ENCODE measurements around the gene CLPTM1L. TPM values are rescaled to one million over a fixed set of nuclear protein-coding genes. Genes with fewer than 3 reads are reported as not detected.

The CLPTM1L gene
- total RNA-seq, 2 experiments from 2014 or later: 80.9 to 82.7 TPM

DNA sequence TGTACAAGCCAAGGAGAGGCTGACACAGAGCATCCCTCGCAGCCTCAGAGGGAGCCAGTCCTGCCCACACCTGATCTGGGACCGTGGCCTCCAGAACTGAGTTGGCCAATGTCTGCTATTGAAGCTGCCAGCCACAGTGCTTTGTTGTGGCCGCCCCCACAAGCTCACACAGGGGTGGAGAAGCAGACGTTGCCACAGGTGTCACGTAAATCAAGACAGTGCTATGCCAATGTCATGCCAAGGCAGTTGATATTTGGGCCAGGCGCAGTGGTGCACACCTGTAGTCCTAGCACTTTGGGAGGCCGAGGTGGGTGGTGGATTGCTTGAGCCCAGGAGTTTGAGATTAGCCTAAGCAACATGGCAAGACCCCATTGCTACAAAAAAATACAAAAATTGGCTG is 32.7 kb downstream of the CLPTM1L start:
- peak overlapping the region; percentile 28 for H3K4me3 Mint-ChIP-seq
- no peak for ATAC-seq (ENCODE audit: low read depth)

DNA sequence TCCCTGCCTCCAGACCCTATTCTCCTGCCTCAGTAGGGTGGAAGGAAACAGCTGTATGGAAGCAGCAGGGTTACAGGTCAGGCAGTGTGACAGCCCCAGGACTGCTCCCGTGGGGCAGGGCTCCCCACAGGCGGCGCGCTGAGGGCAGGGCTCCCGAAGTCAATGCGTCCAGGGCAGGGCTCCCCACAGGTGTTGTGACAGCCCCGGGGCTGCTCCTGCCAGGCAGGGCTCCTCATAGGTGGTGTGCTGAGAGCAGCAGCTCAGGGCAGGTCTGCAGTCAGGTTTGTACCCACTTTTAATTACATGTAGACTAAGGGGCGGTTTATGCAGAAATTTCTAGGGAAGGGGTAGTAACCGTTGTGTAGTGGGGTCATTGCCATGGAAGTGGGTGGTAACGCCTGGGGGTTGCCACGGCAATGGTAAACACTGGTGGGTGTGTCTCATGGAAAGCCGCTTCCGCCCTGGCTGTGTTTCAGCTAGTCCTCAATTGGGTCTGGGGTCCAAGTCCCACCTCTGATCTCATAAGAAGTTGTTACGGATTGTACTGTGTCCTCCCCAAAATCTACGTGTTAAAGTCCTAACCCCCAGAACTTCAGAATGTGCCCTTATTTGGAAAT is 33.4 kb downstream of the CLPTM1L start:
- H3K4me1 Mint-ChIP-seq: peaks cover 48% of the 10 kb centered on the region
- peaks cover 11% of the 10 kb centered on the region for H3K9me3 Mint-ChIP-seq
- H3K4me3 Mint-ChIP-seq: no peak overlapping the region
- DNase-seq (no peak), ATAC-seq (ENCODE audit: low read depth) (no peak)
- peaks cover 5% of the 10 kb centered on the region for H3K36me3 Mint-ChIP-seq
- peaks cover 26% of the 10 kb centered on the region for H3K27me3 Mint-ChIP-seq
- POLR2A ChIA-PET: interaction anchor here (2.8 kb wide), 1 partner anchor 33 kb away, joined by 11 read pairs; the partner anchor contains the start of gene CLPTM1L
- peak overlapping the region; percentile 41 for H3K27ac Mint-ChIP-seq

More for the DNA sequence above, 32.7 kb downstream of the CLPTM1L start:
- Mint-ChIP-seq H3K36me3 (peaks cover 7% of the 10 kb centered on the region), H3K4me1 (peaks cover 53% of the 10 kb centered on the region), H3K27ac (no peak overlapping the region), H3K9me3 (peaks cover 11% of the 10 kb centered on the region), H3K27me3 (peaks cover 24% of the 10 kb centered on the region)
- POLR2A ChIA-PET: interaction anchor here (0.7 to 2.8 kb wide), 4 partner anchors 11 to 73 kb away, joined by 3 to 11 read pairs (median 4); partner anchors contain the start of gene CLPTM1L
- DNase-seq: peak; percentile 55

DNA sequence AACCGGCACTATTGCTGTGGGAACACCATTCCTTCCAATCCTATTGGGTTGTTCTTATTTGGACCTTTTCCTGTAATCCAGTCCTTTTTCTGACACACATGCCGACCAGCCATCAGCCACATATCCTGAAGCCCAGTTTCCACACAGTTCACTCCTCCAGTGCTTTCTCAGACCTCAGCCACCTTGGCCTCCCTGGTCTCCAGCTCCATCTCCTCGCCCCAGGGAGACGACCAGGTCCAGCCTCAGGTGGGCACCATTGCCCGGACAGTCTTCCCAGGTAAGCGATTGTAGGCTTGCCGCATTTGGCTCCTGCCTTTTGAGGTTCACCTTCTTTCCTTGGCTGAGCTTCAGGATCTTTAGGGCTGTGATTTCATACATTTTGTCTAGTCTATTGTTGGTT is 34.8 kb downstream of the CLPTM1L start:
- peaks cover 29% of the 10 kb centered on the region for H3K27me3 Mint-ChIP-seq
- POLR2A ChIA-PET: no interaction called here
- DNase-seq (no peak), ATAC-seq (ENCODE audit: low read depth) (no peak)
- no peak overlapping the region for H3K27ac Mint-ChIP-seq
- H3K36me3 Mint-ChIP-seq: peaks cover 5% of the 10 kb centered on the region
- H3K9me3 Mint-ChIP-seq: peaks cover 11% of the 10 kb centered on the region
- peaks cover 34% of the 10 kb centered on the region for H3K4me1 Mint-ChIP-seq
- H3K4me3 Mint-ChIP-seq: no peak overlapping the region

DNA sequence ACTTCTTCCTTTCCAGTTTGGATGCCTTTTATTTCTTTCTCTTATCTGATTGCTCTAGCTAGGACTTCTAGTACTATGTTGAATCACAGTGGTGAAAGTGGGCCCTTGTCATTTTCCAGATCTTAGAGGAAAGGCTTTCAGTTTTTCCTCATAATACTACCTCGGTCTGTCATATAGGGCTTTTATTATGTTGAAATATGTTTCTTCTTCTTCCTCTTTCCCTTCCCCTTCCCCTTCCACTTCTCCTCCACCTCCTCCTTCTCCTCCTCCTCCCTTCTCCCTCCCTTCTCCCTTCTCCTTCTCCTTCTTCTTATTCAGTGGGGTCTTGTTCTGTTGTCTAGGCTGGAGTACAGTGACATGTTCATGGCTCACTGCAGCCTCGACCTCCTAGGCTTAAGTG is 40.9 kb downstream of the CLPTM1L start:
- ATAC-seq (ENCODE audit: low read depth) (no peak), DNase-seq (no peak)
- POLR2A ChIA-PET: no interaction called here
- no peaks in the 10 kb centered on the region for H3K9me3 Mint-ChIP-seq
- no peak overlapping the region for H3K4me3 Mint-ChIP-seq
- peaks cover 45% of the 10 kb centered on the region for H3K27me3 Mint-ChIP-seq
- peaks cover 2% of the 10 kb centered on the region for H3K4me1 Mint-ChIP-seq
- H3K27ac Mint-ChIP-seq: no peak overlapping the region
- H3K36me3 Mint-ChIP-seq: no peaks in the 10 kb centered on the region

DNA sequence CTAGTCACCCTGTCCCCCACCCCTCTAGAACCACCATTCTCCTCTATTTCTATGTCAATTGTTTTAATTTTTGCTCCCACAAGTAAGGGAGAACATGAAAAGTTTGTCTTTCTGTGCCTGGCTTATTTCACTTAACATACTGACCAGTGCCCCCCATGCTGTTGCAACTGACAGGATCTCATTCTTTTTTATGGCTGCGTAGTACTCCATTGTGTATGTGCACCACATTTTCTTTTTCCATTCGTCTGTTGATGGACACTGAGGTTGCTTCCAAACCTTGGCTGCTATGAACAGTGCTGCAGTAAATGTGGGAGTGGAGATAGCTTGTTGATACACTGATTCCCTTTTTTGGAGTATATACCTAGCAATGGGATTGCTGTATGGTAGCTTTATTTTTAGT is 42.6 kb downstream of the CLPTM1L start:
- Mint-ChIP-seq H3K27ac (no peak overlapping the region), H3K4me1 (no peaks in the 10 kb centered on the region), H3K27me3 (peaks cover 47% of the 10 kb centered on the region), H3K9me3 (no peaks in the 10 kb centered on the region), H3K4me3 (no peak overlapping the region), H3K36me3 (no peaks in the 10 kb centered on the region)
- DNase-seq: no peak
- POLR2A ChIA-PET: no interaction called here
- no peak for ATAC-seq (ENCODE audit: low read depth)

DNA sequence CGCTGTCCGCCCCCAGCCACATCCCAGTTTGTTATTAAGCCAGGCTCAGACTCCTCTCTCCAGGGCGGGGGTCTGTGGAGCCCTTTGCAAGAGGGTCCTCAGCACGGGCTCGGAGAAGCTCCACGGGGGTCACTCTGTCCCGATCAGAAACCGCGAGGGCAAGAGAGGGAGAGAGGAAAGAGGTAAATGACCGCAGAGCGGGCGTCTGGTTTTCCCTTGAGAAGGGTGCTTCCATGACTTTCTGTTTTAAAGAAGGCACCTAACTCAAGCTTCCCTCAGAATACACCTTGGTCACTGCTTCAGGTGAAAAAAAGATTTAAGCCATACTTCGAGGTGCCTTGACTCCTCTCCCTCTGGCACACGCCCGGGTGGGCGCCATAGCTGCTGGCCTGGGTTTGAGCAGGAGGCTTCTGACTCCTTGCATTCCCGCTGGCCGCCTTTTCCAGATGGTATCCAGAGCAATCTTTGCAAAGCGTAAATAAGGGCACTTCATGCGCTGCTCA is 44.3 kb downstream of the CLPTM1L start:
- no peak for ATAC-seq (ENCODE audit: low read depth)
- Mint-ChIP-seq H3K27ac (no peak overlapping the region), H3K4me3 (no peak overlapping the region), H3K36me3 (no peaks in the 10 kb centered on the region), H3K9me3 (no peaks in the 10 kb centered on the region), H3K27me3 (peaks cover 59% of the 10 kb centered on the region), H3K4me1 (no peaks in the 10 kb centered on the region)
- no peak for DNase-seq
- POLR2A ChIA-PET: interaction anchor here (0.6 kb wide), 1 partner anchor 12 kb away, joined by 3 read pairs; no protein-coding TSS in a partner anchor

DNA sequence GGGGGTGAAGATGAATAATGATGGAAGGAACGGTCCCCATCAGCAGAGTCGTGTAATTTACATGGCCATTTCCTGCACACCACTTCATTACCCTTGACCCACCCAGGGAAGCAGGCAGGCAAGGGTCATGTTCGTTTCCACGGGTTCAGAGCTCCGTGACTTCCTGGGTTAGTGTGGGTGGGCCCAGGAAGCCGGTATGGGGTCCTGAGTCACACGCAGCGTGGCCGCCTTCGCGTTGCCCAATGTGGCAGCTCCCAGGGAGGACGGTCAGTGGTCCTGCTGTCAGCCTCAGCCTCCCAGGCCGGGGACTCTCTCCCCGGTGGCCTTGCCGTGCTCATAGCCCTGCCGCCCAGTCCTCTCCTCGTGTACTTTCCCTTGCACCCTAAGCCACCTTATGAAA is 44.9 kb downstream of the CLPTM1L start:
- ATAC-seq (ENCODE audit: low read depth): no peak
- no peak overlapping the region for H3K27ac Mint-ChIP-seq
- peak; percentile 14 for DNase-seq
- H3K4me1 Mint-ChIP-seq: no peaks in the 10 kb centered on the region
- POLR2A ChIA-PET: interaction anchor here (0.6 kb wide), 1 partner anchor 13 kb away, joined by 3 read pairs; no protein-coding TSS in a partner anchor
- no peak overlapping the region for H3K4me3 Mint-ChIP-seq
- H3K27me3 Mint-ChIP-seq: peaks cover 56% of the 10 kb centered on the region
- H3K36me3 Mint-ChIP-seq: no peaks in the 10 kb centered on the region
- H3K9me3 Mint-ChIP-seq: no peaks in the 10 kb centered on the region

DNA sequence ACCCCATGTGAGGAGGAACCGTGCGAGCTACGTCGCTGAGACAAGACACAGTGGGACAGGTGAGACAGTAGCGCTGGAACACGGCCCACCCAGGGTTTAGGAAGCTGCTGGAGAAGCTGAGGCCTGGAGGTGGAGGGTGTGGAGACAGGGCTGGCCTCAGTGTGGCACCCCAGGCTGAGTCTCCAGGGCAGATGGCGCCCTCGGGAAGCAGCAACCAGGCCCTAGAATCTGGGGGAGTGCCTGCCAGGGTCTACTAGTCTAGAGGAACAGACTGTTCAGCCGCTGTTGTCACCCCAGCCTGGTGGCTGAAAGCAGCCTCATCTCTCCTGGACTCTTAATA is 45.4 kb downstream of the CLPTM1L start:
- Mint-ChIP-seq H3K27ac (no peak overlapping the region), H3K9me3 (no peaks in the 10 kb centered on the region), H3K4me1 (no peaks in the 10 kb centered on the region), H3K4me3 (no peak overlapping the region), H3K36me3 (no peaks in the 10 kb centered on the region), H3K27me3 (peaks cover 52% of the 10 kb centered on the region)
- POLR2A ChIA-PET: no interaction called here
- DNase-seq: no peak
- ATAC-seq (ENCODE audit: low read depth): no peak

DNA sequence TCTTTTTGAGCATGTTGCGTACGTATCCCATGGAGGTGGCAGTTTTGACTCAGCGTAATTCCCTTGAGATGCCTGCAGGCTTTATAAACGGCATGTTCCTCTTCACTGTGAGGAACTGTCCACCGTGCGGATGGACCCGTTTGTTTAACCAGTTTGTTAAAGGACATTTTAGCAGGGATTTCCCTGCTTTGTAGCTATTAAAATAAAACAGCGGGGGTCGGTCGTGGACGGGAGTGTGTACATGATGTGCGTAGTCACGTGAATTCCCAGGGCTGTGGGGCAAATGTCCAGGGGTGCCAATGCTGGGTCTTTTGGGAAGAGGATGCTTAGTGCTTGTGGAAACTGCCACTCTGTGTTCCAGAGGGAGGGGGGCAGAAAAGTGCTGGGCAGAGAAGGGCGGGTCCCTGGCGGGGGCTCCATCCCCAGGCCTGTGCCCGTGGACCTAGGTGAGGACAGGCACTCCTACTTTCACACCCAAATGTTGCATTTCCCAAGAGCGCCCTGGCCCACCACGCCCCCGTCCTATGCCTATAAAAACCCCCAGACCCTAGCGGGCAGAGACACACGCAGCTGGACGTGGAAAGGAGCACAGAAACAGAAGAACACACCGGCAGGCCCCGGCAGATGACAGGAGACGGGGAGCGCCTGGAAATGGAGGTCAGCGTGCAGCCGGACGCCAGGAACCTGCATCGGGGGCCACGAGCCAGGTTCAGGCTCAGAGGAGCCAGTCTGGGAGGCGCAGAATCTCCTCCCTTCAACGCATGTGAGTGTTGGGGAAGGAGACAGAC is 46.0 kb downstream of the CLPTM1L start:
- POLR2A ChIA-PET: no interaction called here
- H3K4me1 Mint-ChIP-seq: no peaks in the 10 kb centered on the region
- no peak overlapping the region for H3K27ac Mint-ChIP-seq
- no peaks in the 10 kb centered on the region for H3K9me3 Mint-ChIP-seq
- H3K27me3 Mint-ChIP-seq: peaks cover 46% of the 10 kb centered on the region
- DNase-seq (peak; percentile 19), ATAC-seq (ENCODE audit: low read depth) (no peak)
- no peaks in the 10 kb centered on the region for H3K36me3 Mint-ChIP-seq
- no peak overlapping the region for H3K4me3 Mint-ChIP-seq

DNA sequence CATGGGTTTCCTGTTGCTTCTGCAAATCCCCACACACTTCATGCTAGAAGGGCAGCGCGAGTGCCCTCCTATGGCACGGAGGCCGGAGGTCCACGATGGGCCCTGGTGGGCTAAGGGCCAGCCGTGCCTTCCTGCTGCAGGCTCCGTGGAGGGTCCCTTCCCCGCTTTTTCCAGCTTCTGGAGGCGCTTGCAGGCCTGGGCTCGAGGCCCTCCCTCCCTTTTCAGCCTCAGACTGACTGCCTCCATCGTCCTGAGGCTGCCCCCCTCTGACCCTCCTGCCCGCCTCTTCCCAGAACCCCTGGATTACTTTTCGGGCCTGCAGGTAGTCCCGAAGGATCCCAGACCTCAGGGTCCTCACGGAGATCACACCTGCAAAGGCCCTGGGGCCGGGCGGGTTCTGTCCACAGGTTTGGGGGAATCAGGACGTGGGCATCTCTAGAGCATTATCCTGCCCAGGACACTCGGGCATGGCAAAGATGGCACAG is 46.8 kb downstream of the CLPTM1L start:
- Mint-ChIP-seq H3K4me1 (no peaks in the 10 kb centered on the region), H3K9me3 (no peaks in the 10 kb centered on the region), H3K27me3 (peaks cover 38% of the 10 kb centered on the region), H3K4me3 (no peak overlapping the region), H3K36me3 (no peaks in the 10 kb centered on the region), H3K27ac (no peak overlapping the region)
- ATAC-seq (ENCODE audit: low read depth) (no peak), DNase-seq (peak; percentile 16)
- POLR2A ChIA-PET: no interaction called here

DNA sequence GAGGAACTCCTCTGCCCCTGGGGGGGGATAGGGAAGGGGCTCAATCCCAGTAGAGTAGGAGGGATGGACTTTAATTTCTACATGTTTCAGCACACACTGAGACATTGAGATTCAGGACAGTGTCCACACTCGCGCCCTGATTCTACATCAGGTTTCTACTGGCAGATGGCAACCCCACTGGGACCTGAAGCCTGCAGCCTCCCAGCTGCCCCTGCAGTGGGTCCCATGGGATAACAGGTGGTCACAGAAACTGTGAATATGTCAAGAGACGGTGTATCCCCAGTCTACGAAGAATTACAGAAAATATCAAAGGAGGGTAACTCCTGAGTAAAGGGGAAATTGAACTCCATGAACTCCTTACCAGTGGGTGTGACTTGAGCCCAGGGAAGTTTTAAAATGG is 47.7 kb downstream of the CLPTM1L start:
- no peaks in the 10 kb centered on the region for H3K9me3 Mint-ChIP-seq
- H3K36me3 Mint-ChIP-seq: no peaks in the 10 kb centered on the region
- no peak overlapping the region for H3K4me3 Mint-ChIP-seq
- peaks cover 31% of the 10 kb centered on the region for H3K27me3 Mint-ChIP-seq
- no peaks in the 10 kb centered on the region for H3K4me1 Mint-ChIP-seq
- POLR2A ChIA-PET: no interaction called here
- peak; percentile 9 for DNase-seq
- no peak for ATAC-seq (ENCODE audit: low read depth)
- H3K27ac Mint-ChIP-seq: no peak overlapping the region

DNA sequence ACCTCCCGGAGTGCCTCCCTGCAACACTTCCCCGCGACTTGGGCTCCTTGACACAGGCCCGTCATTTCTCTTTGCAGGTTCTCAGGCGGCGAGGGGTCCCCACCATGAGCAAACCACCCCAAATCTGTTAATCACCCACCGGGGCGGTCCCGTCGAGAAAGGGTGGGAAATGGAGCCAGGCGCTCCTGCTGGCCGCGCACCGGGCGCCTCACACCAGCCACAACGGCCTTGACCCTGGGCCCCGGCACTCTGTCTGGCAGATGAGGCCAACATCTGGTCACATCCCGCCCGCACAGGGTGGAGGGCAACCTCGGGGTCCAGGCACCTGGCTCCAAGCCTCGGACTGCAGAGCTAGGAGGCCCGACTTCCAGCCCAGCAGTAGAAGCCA is 49.3 kb downstream of the CLPTM1L start:
- ATAC-seq (ENCODE audit: low read depth) (no peak), DNase-seq (no peak)
- Mint-ChIP-seq H3K4me1 (no peaks in the 10 kb centered on the region), H3K27me3 (peaks cover 23% of the 10 kb centered on the region), H3K9me3 (no peaks in the 10 kb centered on the region), H3K4me3 (no peak overlapping the region), H3K36me3 (no peaks in the 10 kb centered on the region), H3K27ac (no peak overlapping the region)
- POLR2A ChIA-PET: no interaction called here

DNA sequence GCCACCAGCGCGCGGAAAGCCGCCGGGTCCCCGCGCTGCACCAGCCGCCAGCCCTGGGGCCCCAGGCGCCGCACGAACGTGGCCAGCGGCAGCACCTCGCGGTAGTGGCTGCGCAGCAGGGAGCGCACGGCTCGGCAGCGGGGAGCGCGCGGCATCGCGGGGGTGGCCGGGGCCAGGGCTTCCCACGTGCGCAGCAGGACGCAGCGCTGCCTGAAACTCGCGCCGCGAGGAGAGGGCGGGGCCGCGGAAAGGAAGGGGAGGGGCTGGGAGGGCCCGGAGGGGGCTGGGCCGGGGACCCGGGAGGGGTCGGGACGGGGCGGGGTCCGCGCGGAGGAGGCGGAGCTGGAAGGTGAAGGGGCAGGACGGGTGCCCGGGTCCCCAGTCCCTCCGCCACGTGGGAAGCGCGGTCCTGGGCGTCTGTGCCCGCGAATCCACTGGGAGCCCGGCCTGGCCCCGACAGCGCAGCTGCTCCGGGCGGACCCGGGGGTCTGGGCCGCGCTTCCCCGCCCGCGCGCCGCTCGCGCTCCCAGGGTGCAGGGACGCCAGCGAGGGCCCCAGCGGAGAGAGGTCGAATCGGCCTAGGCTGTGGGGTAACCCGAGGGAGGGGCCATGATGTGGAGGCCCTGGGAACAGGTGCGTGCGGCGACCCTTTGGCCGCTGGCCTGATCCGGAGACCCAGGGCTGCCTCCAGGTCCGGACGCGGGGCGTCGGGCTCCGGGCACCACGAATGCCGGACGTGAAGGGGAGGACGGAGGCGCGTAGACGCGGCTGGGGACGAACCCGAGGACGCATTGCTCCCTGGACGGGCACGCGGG is 49.9 kb downstream of the CLPTM1L start, which contains the start of gene TERT:
TERT (minus strand) TSS at position 234 of the 815 bp plus-strand sequence; CDS start at position 155, 79 bp downstream.
- POLR2A ChIA-PET: interaction anchor here (1.2 kb wide), 1 partner anchor 10 kb away, joined by 3 read pairs; no protein-coding TSS in a partner anchor

More for the DNA sequence above, 49.9 kb downstream of the CLPTM1L start, which contains the start of gene TERT:
- H3K27me3 Mint-ChIP-seq: peaks cover 23% of the 10 kb centered on the region
- no peaks in the 10 kb centered on the region for H3K9me3 Mint-ChIP-seq
- no peak within 1 kb of the TSS for H3K27ac Mint-ChIP-seq
- H3K4me1 Mint-ChIP-seq: no peaks in the 10 kb centered on the region
- peak; percentile 30 for ATAC-seq (ENCODE audit: low read depth)
- no peaks in the 10 kb centered on the region for H3K36me3 Mint-ChIP-seq
- no peak for DNase-seq
- no peak within 1 kb of the TSS for H3K4me3 Mint-ChIP-seq
